Left kidney (tissue), 2 donors: ENCODE results near the gene CYP27C1. TPM values are rescaled to one million over a fixed set of nuclear protein-coding genes. Genes with fewer than 3 reads are reported as not detected.

ENCODE experiments used
- DNase-seq: peaks from one replicate; pipeline ENCODE4 v3.0.0-alpha.2; 2013
- polyA plus RNA-seq: library from polyadenylated mRNA; unstranded; fragments of 120-200 nt; gene quantifications from one replicate; pipeline ENCODE4 v1.2.1, GENCODE V29; 2013; ENCODE audit not compliant: insufficient read length

CYP27C1 gene
- polyA plus RNA-seq, 1 donor, result 13.8 TPM

DNA sequence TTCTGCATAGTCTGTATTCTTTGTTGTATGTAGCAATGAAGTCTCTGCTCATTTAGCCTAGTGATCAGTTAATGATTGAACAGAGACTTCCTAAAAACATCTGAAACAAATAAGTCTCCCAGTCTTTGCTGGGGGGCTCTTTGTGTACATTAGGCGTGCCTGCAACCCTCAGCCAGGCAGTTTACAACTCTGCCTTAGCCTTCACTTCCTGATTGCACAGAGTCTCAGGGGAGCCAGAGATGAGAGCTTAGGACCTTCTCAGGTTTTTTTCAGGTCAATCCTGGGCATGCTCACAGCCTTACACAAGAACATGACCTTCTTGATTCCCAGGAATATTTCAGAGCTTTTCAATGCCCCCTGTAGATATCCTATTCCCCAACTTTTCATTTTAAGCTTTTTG, 69.1 kb downstream of the CYP27C1 start:
- DNase-seq, result no peak

DNA sequence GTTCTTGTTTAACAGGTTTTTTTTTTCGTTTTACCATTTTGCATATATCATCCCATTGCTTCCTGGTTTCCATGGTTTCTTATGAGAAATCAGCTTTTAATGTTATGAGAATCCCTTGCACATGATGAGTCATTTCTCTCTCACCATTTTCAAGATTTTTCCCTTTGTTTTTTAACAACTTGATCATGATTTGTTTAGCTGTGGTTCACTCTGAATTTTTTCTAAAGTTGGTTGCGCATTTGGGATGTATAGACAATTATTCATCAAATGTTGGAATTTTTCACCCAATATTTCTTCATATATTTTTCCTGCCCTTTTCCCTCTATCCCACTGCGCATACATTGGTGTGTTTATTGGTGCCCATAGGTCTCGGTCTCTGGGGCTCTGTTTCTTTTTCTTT, 70.7 kb downstream of the CYP27C1 start:
- DNase-seq, result no peak

DNA sequence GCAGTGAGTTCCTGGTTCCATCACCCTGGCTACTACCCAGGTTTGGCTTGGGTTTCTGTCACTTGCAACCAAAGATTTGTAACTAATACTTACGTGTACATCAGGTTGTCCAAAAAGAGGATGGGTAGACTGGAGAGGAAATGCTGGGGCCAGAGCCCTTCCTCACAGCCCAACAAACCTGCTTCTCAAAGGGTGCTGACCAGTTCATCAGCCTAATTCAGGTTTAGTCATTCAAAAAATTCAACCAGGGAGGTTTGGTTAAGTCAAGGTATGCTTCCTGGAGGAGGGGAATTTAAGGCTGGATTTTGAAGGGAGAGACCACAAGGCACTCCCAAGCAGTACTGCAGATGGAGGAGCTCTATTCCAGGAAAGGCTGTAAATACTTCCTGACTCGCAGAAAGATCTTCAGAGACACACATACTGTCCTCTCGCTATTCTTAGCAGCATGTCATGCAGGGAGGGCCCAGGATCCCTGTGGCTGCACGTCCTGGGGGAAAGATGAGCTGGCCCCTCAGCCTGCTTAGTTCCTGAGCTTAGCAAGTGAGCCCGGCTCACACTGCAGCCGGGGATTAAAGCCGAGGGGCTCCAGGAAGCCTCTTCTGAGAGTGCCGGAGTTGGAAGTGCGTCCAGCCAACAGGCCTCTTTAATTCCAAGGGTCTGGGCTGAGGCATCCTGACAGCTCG, 73.1 kb downstream of the CYP27C1 start:
- no peak for DNase-seq

DNA sequence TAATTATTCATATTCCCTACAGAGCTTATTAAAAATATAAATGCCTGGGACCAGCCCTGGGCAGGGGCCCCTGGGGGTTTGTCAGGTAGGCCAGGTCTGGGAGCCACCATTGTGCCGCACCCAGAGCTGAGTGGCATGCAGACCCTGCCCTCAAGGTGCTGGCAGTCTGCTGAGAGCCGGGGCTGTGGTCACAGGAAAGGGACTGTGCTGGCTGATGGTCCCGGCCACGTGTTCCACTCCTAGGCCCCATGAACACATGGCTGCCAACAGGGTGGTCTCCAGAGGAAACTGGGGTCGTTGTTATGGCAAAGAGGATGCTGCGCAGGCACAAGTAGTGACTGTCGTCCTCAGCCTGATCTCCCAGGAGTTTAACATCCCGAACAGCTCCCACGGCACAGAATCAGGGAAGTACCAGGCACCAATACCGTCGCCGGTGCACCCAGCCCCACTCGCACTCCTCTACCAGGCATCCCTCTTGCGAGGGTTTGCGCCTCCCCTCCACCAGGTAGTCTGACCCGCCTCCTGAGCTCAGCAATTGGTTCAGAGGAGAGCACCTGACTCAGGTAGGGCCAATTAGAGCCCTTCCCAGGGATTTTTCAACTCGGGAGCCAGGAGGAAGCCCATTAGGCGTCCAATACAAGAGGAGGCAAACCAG, 73.9 kb downstream of the CYP27C1 start:
- no peak for DNase-seq

DNA sequence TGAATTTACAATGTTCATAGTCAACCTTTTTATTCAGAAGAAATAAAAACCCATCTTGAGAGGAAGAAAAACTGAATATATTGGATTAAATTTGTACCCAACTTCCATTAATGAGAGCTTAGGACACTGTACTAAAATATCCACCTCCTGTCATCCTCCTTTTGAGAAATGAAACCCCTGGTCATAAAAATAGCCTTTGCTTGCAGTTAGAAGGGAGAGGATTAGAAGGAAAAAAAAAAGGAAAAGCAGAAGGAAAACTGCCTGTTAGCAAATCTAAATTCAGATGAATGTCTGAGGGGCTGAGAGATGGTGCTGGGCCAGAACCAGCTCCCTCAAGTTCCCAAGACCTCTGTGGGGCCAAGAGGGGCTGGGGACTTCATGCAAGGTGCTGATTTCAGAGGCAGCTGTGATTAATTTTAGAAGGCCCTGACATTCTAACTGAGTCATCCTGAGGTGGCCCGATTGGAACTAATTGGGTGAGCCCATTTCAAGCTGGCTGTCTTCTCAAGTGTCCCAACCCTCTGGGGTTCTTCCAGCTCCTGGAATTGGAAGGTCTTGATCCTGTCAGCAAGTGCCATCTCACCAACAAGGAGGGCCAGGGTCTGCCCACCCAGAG, 74.7 kb downstream of the CYP27C1 start:
- no peak for DNase-seq

DNA sequence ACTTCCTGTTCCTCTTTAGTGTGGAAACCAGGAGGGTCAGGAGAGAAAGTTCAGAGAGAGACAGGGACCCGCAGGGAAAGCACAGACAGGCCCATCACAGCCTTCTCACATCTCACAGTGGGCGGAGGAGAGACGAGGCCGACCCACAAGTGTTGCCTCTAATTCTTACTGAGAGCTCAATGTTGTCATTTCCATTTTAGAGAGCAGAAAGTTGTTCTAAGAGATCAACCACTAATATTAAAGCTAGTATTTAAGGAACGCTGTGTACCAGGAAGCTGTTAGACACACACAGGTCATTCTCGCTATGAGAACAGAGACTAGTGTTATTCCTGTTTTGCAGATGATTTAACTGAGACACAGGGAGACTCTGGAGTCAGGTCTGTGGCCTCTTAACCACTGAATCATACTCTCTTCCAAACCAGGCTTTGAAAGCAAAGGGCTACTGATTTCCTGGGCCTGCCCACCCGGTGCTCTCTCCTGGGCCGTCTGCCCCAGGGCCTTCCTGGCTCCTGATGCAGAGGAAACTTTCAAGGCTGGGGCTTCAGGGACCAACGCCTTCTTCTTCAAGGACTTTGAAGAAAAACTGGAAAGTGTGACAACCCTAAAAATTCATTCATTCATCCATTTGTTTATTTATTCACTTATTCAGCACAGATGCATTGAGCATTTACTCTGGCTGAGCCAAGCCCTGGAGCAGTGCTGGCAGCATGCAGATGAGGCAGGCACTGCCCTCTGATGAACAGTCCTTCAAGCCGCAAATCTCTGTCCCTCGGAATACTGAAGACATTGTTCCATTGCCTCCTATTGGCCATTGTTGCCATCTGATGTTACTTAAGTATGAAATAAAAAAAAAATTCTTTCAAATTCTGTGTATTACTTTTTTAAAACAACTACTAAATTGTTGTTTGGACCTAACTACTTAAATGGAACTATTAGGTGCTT, 76.0 kb downstream of the CYP27C1 start:
- DNase-seq, result no peak

DNA sequence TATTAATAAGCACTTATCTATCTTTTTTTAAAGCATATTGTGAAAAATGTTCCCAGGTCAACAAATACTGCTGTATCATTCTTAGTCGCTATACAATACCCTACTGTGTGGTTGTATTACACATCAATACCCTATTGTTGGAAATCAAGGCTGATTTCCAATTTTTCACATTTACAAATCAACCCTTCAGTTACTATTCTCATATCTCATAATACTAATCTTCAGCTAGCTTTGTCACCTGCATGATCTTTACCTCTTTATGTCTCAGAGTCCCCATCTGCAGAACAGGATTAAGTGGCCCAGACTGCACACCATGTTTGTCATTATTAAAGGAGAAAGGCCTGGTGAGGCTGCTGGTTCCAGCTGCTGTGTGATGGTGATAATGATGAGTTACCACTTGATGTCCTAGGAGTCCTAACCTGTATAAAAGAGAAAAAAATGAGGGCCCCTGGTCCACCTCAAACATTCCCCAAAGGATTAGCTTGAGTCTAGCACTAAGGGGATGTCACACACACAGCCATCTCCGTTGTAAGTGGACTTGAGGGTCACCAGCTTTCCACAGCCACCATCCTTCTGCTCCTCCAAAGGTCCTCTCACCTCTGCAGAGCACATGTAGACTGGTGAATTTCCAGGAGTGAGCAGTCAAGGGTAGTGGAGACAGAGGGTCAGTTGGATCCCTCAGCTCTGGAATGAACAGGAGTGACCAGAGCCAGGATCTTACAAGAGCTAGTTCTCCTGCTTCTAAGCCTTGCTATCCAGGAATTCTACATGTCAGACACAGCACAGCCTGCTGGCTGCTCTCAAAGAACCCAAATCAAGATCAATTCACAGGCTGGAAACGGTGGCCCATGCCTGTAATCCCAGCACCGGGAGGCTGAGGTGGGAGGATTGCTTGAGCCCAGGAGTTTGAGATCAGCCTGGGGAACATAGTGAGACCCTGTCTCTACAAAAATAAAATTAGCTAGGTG, 77.2 kb downstream of the CYP27C1 start:
- no peak for DNase-seq

DNA sequence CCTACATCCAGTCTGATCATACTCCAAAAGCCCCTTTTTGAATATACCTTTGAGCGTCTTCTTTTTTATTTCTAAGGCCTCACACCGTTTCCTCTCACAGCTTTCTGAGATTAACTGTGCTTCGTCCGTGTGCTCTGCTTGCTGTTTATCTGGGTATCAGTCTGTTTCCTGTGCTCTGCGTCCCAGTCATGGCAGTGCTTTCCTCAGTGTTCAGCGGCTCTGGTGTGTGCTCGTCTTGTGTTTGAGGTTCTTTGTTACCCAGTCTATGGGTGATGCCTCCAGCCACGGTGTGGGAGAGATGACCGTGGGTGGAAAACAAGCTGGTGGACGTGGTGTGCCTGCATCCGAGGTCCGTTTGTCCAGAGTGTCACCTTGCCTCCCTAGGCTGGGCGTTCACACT, 79.6 kb downstream of the CYP27C1 start:
- DNase-seq, result no peak

DNA sequence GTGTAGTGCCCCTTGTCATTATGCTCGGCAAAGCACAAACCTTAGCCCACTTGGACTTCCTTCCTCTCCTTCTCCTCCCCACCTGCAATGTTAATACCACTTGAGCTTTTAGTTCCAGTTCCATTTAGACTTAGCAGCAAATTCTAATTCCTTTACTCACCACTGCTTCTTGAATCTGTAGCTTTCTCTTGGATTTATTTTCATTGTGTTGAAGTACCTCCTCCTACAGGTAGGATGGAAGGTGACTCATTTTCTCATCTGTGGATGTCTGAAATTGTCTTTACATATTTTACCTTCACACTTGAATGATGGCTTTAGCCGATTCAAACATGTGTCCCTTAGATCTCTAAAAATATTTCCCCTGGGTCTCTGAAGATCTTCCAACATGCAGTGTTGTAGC, 80.3 kb downstream of the CYP27C1 start:
- DNase-seq, result no peak

DNA sequence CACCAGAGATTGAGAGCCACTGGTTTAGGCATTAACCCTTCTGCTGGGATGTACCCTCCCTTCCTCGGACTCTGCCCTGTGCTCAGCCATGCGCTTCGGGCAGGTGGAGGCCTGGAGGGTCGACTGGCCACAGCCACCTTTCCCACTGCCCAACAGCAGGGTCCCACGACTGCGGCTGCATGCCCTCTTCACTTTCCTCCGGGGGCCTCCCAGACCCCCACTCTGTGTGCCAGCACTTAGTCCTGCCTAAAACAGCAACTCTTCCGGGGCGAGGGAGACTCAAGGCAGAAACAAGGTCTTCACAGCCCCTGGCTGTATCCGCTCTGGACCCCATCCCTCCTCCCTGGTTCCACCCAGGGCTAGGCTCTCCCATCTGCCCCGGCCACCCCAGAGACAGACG, 81.8 kb downstream of the CYP27C1 start:
- DNase-seq, result no peak

DNA sequence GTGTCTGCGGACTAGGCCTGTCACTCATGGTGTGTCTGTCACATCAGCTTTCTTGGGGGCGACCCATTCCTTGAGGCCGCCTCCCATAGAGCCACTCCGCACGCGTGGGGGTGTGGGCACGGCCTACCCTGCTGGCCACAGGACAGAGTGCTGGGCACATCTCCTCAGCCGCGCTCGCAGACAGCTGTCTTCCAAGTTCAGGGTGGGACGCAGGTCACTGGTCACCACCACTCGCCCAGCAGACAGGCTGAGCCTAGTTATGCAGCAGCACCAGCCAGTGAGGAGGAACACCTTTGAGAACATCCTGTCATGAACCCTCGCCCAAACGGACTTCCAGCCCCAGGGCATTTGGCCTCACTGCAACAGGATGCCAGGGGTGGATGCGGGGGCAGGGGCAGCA, 82.4 kb downstream of the CYP27C1 start:
- no peak for DNase-seq

DNA sequence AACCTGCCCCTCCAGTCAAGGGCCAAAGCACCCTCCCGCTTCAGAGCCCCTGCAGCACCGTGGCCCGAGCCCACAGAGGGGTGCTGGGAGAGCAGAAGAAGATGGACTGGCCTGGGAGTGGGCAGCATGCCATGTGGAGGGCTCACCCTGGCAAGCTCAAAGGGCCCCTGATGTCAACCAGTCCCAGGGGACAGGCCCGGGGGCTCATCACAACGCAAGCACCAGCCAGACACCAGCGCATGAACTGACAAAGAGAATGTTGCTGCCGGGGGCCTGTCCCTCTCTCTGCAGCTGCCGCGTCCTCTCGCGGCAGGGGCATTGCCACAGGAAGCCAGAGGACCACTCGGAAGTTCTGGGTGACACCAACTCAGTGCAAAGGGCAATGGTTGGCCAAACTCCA, 82.9 kb downstream of the CYP27C1 start:
- no peak for DNase-seq

DNA sequence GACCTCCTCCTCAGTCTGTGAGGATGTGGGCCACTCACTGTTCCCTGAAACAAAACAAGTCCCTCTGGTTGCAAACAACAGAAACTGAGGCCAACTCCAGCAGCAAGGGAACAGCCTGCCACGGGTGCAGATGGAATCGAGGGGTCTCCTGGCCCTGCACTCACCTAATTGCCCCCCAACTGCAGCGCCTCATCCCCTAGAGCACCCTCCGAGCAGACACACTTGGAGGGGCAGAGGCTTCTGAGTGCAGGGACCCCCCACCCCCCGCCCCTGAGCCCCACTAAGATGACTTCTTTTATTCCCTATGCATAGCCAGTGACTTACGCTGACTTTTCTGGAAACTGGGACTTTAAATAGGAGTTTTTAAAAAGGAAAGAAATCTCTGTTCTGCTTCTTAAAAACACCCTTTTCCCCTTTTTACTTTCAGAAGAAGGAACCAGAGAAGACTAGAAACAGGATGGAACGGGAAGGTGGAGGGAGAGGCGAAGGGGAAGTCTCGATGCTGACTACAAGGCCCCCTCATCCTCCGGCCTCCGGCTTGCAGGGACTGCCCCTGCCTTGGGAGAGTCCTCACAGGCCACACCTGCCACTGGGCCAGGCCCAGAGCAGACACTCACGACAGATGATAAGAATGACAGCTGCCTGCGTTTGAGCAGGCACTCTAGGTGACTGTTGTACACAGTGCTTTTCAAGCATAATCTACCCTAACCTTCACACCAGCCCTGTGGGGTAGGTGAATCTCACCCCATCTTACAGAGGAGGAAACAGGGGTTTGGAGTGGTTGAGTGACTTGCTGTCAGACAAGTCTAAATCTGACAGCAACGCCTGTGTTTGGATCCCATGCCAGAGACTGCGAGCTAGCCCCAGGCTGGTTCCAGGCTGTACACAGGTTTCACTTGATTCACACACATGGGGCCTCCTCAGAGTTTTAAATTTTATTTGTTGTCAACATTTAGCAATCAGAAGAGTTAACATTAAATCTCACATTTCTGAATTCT, 85.0 kb downstream of the CYP27C1 start:
- no peak for DNase-seq

DNA sequence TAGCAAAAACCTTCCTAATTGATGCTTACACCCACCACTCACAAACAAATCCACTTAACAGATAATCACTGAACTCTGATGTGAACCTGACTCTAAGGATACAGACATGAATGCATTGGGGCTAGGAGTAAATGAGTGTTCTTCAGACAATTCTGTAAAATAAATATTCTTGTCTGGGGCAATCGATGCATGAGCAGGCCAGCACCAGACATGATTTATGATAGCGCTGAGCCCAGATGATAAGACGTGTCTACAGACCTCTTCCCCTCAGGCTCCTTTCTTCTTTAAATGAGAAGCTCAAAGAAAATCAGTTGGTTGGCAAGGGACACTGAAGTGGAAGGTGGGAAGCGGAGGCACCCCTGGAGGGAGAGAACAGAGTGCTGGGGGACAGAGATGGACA, 85.9 kb downstream of the CYP27C1 start:
- no peak for DNase-seq

Other genes starting within 250 kb of the CYP27C1 start
- 103 TPM for gene BIN1, start 113.1 kb downstream of the CYP27C1 start, polyA plus RNA-seq
- 86.4 TPM for gene ERCC3, start 73.8 kb upstream of the CYP27C1 start, polyA plus RNA-seq
- 28.5 TPM for gene MAP3K2, start 167.7 kb upstream of the CYP27C1 start, polyA plus RNA-seq
- 3.6 TPM for gene PROC, start 198.1 kb upstream of the CYP27C1 start, polyA plus RNA-seq